Esophagus squamous epithelium (tissue), 4 donors: Measurements from ENCODE around the gene DNAH3.

Source experiments
- POLR2A ChIP-seq, 4 donors: fragments of 450-650 bp; IDR thresholded peaks; one replicate each; pipeline ENCODE4 v1.6.1; 2017; ENCODE audit warnings: antibody characterized with exemption in 4 of 4, mild to moderate bottlenecking in 4 of 4, moderate library complexity in 3 of 4
- TF ChIP-seq, protein P1 (sequence below), 6 experiments: fragments of 450-650 bp in 4 of 6; fragments of 200-600 bp in 2 of 6; sonication (generic) in 2 of 6; IDR thresholded peaks; one replicate each; pipeline ENCODE4 v1.5.1; 2016 to 2019; ENCODE audit warnings: antibody characterized with exemption in 6 of 6, mild to moderate bottlenecking in 4 of 6, moderate library complexity in 4 of 6

DNA sequence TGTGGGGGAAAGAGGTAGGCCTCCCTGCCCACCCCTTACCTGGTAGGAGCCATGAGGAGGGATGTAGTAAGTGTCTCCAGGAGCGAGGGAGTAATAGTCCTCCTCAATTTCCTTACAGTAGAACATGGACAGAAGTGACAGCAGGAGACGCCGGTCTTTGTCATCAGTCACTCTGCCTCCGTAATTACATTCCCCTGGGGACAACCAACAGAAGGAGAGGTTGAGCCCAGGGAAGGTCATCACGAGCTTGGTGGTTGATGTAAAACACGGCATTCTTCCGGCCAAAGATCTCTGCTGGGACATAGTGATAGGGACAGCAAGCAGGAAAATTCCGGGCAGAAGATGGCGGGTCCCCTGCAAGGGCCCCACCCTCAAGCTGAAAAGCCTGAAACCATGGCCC, 202.2 kb downstream of the DNAH3 start:
- TF ChIP-seq, protein P1, sequence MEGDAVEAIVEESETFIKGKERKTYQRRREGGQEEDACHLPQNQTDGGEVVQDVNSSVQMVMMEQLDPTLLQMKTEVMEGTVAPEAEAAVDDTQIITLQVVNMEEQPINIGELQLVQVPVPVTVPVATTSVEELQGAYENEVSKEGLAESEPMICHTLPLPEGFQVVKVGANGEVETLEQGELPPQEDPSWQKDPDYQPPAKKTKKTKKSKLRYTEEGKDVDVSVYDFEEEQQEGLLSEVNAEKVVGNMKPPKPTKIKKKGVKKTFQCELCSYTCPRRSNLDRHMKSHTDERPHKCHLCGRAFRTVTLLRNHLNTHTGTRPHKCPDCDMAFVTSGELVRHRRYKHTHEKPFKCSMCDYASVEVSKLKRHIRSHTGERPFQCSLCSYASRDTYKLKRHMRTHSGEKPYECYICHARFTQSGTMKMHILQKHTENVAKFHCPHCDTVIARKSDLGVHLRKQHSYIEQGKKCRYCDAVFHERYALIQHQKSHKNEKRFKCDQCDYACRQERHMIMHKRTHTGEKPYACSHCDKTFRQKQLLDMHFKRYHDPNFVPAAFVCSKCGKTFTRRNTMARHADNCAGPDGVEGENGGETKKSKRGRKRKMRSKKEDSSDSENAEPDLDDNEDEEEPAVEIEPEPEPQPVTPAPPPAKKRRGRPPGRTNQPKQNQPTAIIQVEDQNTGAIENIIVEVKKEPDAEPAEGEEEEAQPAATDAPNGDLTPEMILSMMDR (IDR thresholded peaks at IDR 0.05): no peak
- no peak for TF ChIP-seq POLR2A (IDR thresholded peaks at IDR 0.05)
